HepG2 (cell line): ENCODE results near the gene APC2. TPM values are rescaled to one million over a fixed set of nuclear protein-coding genes. Genes with fewer than 3 reads are reported as not detected.
A peak's percentile ranks its signal among the peaks of the same experiment; 100 is the strongest.

ENCODE experiments used
- ATRX ChIP-seq: sonication (generic); formaldehyde crosslinking; IDR thresholded peaks from 2 replicates; pipeline ENCODE4 v1.4.0; 2020; ENCODE audit warnings: missing genetic modification reagents, borderline replicate concordance
- ELF3 ChIP-seq: IDR thresholded peaks from 2 replicates; pipeline ENCODE4 v1.6.1; 2016; ENCODE audit warnings: missing genetic modification reagents, missing compliant biosample characterization
- FIP1L1 ChIP-seq: fragments of 200-400 bp; formaldehyde crosslinking; IDR thresholded peaks from 2 replicates; pipeline ENCODE4 v1.6.1; 2018; ENCODE audit warnings: low read depth, mild to moderate bottlenecking, low read length, moderate library complexity, borderline replicate concordance; ENCODE audit not compliant: insufficient read depth
- GFI1 ChIP-seq: sonication (generic); formaldehyde crosslinking; IDR thresholded peaks from 2 replicates; pipeline ENCODE4 v1.5.0; 2020; ENCODE audit warnings: missing genetic modification reagents, mild to moderate bottlenecking, borderline replicate concordance
- KLF9 ChIP-seq: IDR thresholded peaks from 2 replicates; pipeline ENCODE4 v1.6.1; 2016; ENCODE audit warnings: low read depth
- MEF2D ChIP-seq: sonication (generic); formaldehyde crosslinking; IDR thresholded peaks from 2 replicates; pipeline ENCODE4 v1.5.1; 2020; ENCODE audit warnings: mild to moderate bottlenecking, missing genetic modification reagents
- SUZ12 ChIP-seq: fragments of 150-350 bp; IDR thresholded peaks from 2 replicates; pipeline ENCODE4 v1.6.1; 2014; ENCODE audit warnings: low read depth, low read length
- ZBTB2 ChIP-seq: sonication (generic); formaldehyde crosslinking; IDR thresholded peaks from 2 replicates; pipeline ENCODE4 v1.8.0; 2022; ENCODE audit warnings: low read depth, missing genetic modification reagents
- ZHX2 ChIP-seq, 2 experiments: sonication (generic) in 1 of 2; formaldehyde crosslinking in 1 of 2; IDR thresholded peaks; 2 replicates each; pipeline versions ENCODE4 v1.6.1 to v1.9.0; 2014 to 2022; ENCODE audit warnings: antibody characterized with exemption in 1 of 2, borderline replicate concordance in 1 of 2, inconsistent platforms in 1 of 2, low read depth in 1 of 2, missing genetic modification reagents in 1 of 2
- ZNF431 ChIP-seq: sonication (generic); formaldehyde crosslinking; IDR thresholded peaks from 2 replicates; pipeline ENCODE4 v1.9.0; 2022; ENCODE audit warnings: missing genetic modification reagents, low read depth, mild to moderate bottlenecking, borderline replicate concordance
- ZNF629 ChIP-seq: sonication (generic); formaldehyde crosslinking; conservative IDR thresholded peaks from 2 replicates; pipeline ENCODE4 v1.5.0; 2020; ENCODE audit warnings: missing genetic modification reagents
- polyA plus RNA-seq, 8 experiments: library from polyadenylated mRNA; depleted of rRNA in 3 of 8; stranded (reverse) in 7 of 8; unstranded in 1 of 8; fragments of >200 nt; fragmentation: Illumina TruSeq in 4 of 8; extraction: Trizol in 4 of 8; gene quantifications; 2 replicates each; pipeline versions ENCODE4 v1.2.1 to v1.2.3, GENCODE V29; 2011 to 2016; ENCODE audit warnings: low read depth in 4 of 8, missing spikeins in 1 of 8, mixed read lengths in 1 of 8; ENCODE audit not compliant: insufficient read depth in 1 of 8
- total RNA-seq, 5 experiments: library from RNA; depleted of rRNA; stranded (reverse); fragments of >200 nt; fragmentation: Illumina TruSeq; extraction: Trizol; gene quantifications; 2 replicates each; pipeline ENCODE4 v1.2.3, GENCODE V29; 2016; ENCODE audit warnings: low read depth in 1 of 5
- TF ChIP-seq, protein P1 (sequence below): sonication (generic); formaldehyde crosslinking; IDR thresholded peaks from 2 replicates; pipeline ENCODE4 v1.4.0; 2020; ENCODE audit warnings: mild to moderate bottlenecking, missing genetic modification reagents, borderline replicate concordance
- TF ChIP-seq, protein P2 (sequence below): IDR thresholded peaks from 2 replicates; pipeline ENCODE4 v1.6.1; 2016
- TF ChIP-seq, protein P3 (sequence below): sonication (generic); formaldehyde crosslinking; IDR thresholded peaks from 2 replicates; pipeline ENCODE4 v1.4.0; 2020; ENCODE audit warnings: missing genetic modification reagents

APC2 gene
- total and polyA plus RNA-seq, 2 of the 13 experiments (the other 11 are each of a cell fraction or from before 2014, with no cell fraction given), result 0.08 to 0.22 TPM

- TF ChIP-seq ZHX2 (IDR thresholded peaks at IDR 0.05; ENCODE audit: low read depth) (peak; percentile 55; the same call in 1 of the 2 replicates), ZHX2 (CRISPR knock-in tag; IDR thresholded peaks at IDR 0.05; ENCODE audit: borderline replicate concordance) (no peak), ZNF431 (CRISPR knock-in tag) (peak; percentile 86; the same call in 1 of the 2 replicates), ZNF629 (CRISPR knock-in tag) (no peak), KLF9 (CRISPR knock-in tag) (peak; percentile 76), ZBTB2 (CRISPR knock-in tag) (peak; percentile 83), GFI1 (CRISPR knock-in tag) (peak; percentile 72; the same call in 1 of the 2 replicates), ATRX (no peak), FIP1L1 (no peak), MEF2D (CRISPR knock-in tag) (peak; percentile 77; the same call in 1 of the 2 replicates), SUZ12 (no peak), ELF3 (CRISPR knock-in tag) (peak; percentile 47; the same call in 1 of the 2 replicates)
- TF ChIP-seq, protein P1, sequence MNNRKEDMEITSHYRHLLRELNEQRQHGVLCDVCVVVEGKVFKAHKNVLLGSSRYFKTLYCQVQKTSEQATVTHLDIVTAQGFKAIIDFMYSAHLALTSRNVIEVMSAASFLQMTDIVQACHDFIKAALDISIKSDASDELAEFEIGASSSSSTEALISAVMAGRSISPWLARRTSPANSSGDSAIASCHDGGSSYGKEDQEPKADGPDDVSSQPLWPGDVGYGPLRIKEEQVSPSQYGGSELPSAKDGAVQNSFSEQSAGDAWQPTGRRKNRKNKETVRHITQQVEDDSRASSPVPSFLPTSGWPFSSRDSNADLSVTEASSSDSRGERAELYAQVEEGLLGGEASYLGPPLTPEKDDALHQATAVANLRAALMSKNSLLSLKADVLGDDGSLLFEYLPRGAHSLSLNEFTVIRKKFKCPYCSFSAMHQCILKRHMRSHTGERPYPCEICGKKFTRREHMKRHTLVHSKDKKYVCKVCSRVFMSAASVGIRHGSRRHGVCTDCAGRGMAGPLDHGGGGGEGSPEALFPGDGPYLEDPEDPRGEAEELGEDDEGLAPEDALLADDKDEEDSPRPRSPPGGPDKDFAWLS (CRISPR knock-in tag), result no peak
- TF ChIP-seq, protein P2, sequence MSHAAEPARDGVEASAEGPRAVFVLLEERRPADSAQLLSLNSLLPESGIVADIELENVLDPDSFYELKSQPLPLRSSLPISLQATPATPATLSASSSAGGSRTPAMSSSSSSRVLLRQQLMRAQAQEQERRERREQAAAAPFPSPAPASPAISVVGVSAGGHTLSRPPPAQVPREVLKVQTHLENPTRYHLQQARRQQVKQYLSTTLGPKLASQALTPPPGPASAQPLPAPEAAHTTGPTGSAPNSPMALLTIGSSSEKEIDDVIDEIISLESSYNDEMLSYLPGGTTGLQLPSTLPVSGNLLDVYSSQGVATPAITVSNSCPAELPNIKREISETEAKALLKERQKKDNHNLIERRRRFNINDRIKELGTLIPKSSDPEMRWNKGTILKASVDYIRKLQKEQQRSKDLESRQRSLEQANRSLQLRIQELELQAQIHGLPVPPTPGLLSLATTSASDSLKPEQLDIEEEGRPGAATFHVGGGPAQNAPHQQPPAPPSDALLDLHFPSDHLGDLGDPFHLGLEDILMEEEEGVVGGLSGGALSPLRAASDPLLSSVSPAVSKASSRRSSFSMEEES (CRISPR knock-in tag), result peak; percentile 89
- TF ChIP-seq, protein P3, sequence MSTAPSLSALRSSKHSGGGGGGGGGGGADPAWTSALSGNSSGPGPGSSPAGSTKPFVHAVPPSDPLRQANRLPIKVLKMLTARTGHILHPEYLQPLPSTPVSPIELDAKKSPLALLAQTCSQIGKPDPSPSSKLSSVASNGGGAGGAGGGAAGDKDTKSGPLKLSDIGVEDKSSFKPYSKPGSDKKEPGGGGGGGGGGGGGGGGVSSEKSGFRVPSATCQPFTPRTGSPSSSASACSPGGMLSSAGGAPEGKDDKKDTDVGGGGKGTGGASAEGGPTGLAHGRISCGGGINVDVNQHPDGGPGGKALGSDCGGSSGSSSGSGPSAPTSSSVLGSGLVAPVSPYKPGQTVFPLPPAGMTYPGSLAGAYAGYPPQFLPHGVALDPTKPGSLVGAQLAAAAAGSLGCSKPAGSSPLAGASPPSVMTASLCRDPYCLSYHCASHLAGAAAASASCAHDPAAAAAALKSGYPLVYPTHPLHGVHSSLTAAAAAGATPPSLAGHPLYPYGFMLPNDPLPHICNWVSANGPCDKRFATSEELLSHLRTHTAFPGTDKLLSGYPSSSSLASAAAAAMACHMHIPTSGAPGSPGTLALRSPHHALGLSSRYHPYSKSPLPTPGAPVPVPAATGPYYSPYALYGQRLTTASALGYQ, result peak; percentile 40; the same call in 1 of the 2 replicates
Measured at GRCh38 chr19:1478934-1479707, 29.2 kb downstream of the APC2 start, which contains the start of gene C19orf25 (continued).
